A673 (cell line): ENCODE measurements around the gene RELN. TPM values are rescaled to one million over a fixed set of nuclear protein-coding genes. Genes with fewer than 3 reads are reported as not detected.

Experiments used
- BruUV-seq: library from RNA; stranded (reverse); fragments of 400-500 nt; replicated peaks from 2 replicates; lab custom pipeline; 2021; lab: Mats Ljungman, UMichigan
- CTCF ChIA-PET: fragments of 300-600 bp; sonication (Branson Sonifier 250); formaldehyde crosslinking; loops from one replicate; lab custom pipeline; 2022; ENCODE audit warnings: antibody characterized with exemption; lab: Charles Lee
- POLR2A ChIA-PET: fragments of 300-600 bp; sonication (Branson Sonifier 250); formaldehyde crosslinking; loops from one replicate; lab custom pipeline; 2022; ENCODE audit warnings: antibody characterized with exemption; ENCODE audit not compliant: low non-redundant PET; lab: Charles Lee
- DNase-seq: peaks from one replicate; pipeline ENCODE4 v3.0.0-alpha.2; 2015; ENCODE audit warnings: low spot score
- H3K27ac ChIP-seq: fragments of 200-600 bp; sonication (generic); 2 replicates; pipeline ENCODE4 v1.5.1; 2016; ENCODE audit warnings: mixed run types, low read depth, mild to moderate bottlenecking, mixed read lengths, antibody characterized with exemption, low read length; ENCODE audit not compliant: poor library complexity, severe bottlenecking
- H3K27me3 ChIP-seq: fragments of 200-600 bp; sonication (generic); replicated peaks from 2 replicates; pipeline ENCODE4 v1.6.1; 2017; ENCODE audit warnings: mixed run types, low read depth, mild to moderate bottlenecking, mixed read lengths, antibody characterized with exemption, low read length; ENCODE audit not compliant: insufficient read depth, poor library complexity
- H3K36me3 ChIP-seq: fragments of 200-600 bp; sonication (generic); 2 replicates; pipeline ENCODE4 v1.6.1; 2016; ENCODE audit warnings: mixed run types, mild to moderate bottlenecking, mixed read lengths, antibody characterized with exemption, low read length; ENCODE audit not compliant: insufficient read depth, poor library complexity, severe bottlenecking
- H3K4me1 ChIP-seq: fragments of 200-600 bp; sonication (generic); 2 replicates; pipeline ENCODE4 v1.6.1; 2017; ENCODE audit warnings: mixed run types, mild to moderate bottlenecking, mixed read lengths, antibody characterized with exemption, low read length; ENCODE audit not compliant: insufficient read depth, poor library complexity, severe bottlenecking
- H3K4me3 ChIP-seq: fragments of 200-600 bp; sonication (generic); 2 replicates; pipeline ENCODE4 v1.5.1; 2016; ENCODE audit warnings: low read depth, mixed run types, mild to moderate bottlenecking, mixed read lengths, low read length; ENCODE audit not compliant: poor library complexity, severe bottlenecking
- H3K9me3 ChIP-seq: fragments of 200-600 bp; sonication (generic); 2 replicates; pipeline ENCODE4 v1.6.1; 2016; ENCODE audit warnings: mixed run types, low read depth, mild to moderate bottlenecking, mixed read lengths, antibody characterized with exemption, low read length; ENCODE audit not compliant: poor library complexity, severe bottlenecking
- CTCF ChIP-seq: fragments of 300-800, 200-600 bp; sonication (generic); conservative IDR thresholded peaks from 2 replicates; pipeline ENCODE4 v1.5.1; 2017; ENCODE audit warnings: low read depth, mild to moderate bottlenecking, antibody characterized with exemption, low read length, moderate library complexity, mixed read lengths
- EZH2 ChIP-seq: fragments of 200-600 bp; sonication (generic); IDR thresholded peaks from 2 replicates; pipeline ENCODE4 v1.6.1; 2017; ENCODE audit warnings: borderline replicate concordance, low read depth, mild to moderate bottlenecking, mixed read lengths, antibody characterized with exemption, low read length; ENCODE audit not compliant: poor library complexity, severe bottlenecking
- intact Hi-C: fragments of 100-400 bp; cut with micrococcal nuclease; formaldehyde crosslinking; loops from one replicate; pipeline ENCODE4 v1.10.0; 2022; ENCODE audit not compliant: unreplicated experiment
- total RNA-seq: library from RNA; stranded (reverse); gene quantifications from 2 replicates; pipeline ENCODE4 v1.2.3, GENCODE V29; 2021

The RELN gene
- total RNA-seq, 1 experiment from 2014 or later, result not detected

GRCh38 chr7:103592187-103592586 is 397.3 kb downstream of the RELN start:
- ChIA-PET POLR2A (no interaction called here), CTCF (no interaction called here)
- Histone ChIP-seq H3K4me1 (no peaks in the 10 kb centered on the region), H3K36me3 (no peaks in the 10 kb centered on the region), H3K9me3 (no peaks in the 10 kb centered on the region), H3K4me3 (no peak overlapping the region), H3K27ac (no peak overlapping the region), H3K27me3 (peaks cover 67% of the 10 kb centered on the region)
- TF ChIP-seq CTCF (no peak), EZH2 (no peak)
- DNase-seq, result no peak
- intact Hi-C loops, result no loop called here
- no TSS peak for BruUV-seq

- ChIA-PET POLR2A (no interaction called here), CTCF (no interaction called here)
- TF ChIP-seq CTCF (no peak), EZH2 (no peak)
- no peaks in the 10 kb centered on the region for H3K4me1 ChIP-seq
- no peak for DNase-seq
- peaks cover 58% of the 10 kb centered on the region for H3K27me3 ChIP-seq
- H3K36me3 ChIP-seq, result no peaks in the 10 kb centered on the region
- no peak overlapping the region for H3K27ac ChIP-seq
- BruUV-seq, result no TSS peak
- intact Hi-C loops, result no loop called here
- H3K4me3 ChIP-seq, result no peak overlapping the region
- no peaks in the 10 kb centered on the region for H3K9me3 ChIP-seq
Observed at GRCh38 chr7:103580031-103580430, 409.4 kb downstream of the RELN start.

GRCh38 chr7:103577059-103577458 is 412.4 kb downstream of the RELN start:
- ChIA-PET CTCF (no interaction called here), POLR2A (no interaction called here)
- intact Hi-C loops, result no loop called here
- Histone ChIP-seq H3K4me1 (no peaks in the 10 kb centered on the region), H3K36me3 (no peaks in the 10 kb centered on the region), H3K4me3 (no peak overlapping the region), H3K9me3 (no peaks in the 10 kb centered on the region), H3K27me3 (peaks cover 65% of the 10 kb centered on the region), H3K27ac (no peak overlapping the region)
- no peak for TF ChIP-seq CTCF
- TF ChIP-seq EZH2, result no peak
- no peak for DNase-seq
- BruUV-seq, result no TSS peak
